Mammary epithelial cell (primary cell): ENCODE measurements around the gene BSPRY.

Experiments
- EZH2 ChIP-seq: IDR thresholded peaks from 2 replicates; pipeline ENCODE4 v1.6.1; 2012; ENCODE audit warnings: low read length, inconsistent platforms, borderline replicate concordance
- TF ChIP-seq, protein P1 (sequence below), 2 donors: IDR thresholded peaks in 1 of 2; conservative IDR thresholded peaks in 1 of 2; 2 replicates each; pipeline ENCODE4 v1.5.1; 2011 to 2012; ENCODE audit warnings: inconsistent platforms in 2 of 2, low read length in 2 of 2, mild to moderate bottlenecking in 2 of 2, control low read depth in 1 of 2, low read depth in 1 of 2; ENCODE audit not compliant: insufficient read depth in 1 of 2; ENCODE audit errors: extremely low read depth in 1 of 2

DNA sequence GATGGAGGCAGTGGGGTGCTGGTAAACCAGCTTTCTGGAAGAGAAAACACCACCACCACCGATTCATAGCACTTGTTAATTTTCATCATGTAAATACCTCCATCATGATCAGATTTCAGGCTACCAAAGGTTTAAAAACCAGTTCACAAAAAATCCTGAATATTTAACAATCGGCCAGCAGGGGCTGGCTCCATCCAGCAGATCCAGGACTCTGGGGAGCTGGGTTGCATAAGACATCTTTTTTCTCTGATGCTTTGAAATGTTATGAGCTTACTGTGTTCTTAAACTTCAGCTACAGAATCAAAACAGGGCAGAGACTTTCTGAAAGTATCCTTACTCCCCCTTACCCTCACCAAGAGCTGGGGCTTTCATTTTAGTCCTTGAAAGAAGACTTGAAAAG is 31.6 kb upstream of the BSPRY start:
- TF ChIP-seq, protein P1, sequence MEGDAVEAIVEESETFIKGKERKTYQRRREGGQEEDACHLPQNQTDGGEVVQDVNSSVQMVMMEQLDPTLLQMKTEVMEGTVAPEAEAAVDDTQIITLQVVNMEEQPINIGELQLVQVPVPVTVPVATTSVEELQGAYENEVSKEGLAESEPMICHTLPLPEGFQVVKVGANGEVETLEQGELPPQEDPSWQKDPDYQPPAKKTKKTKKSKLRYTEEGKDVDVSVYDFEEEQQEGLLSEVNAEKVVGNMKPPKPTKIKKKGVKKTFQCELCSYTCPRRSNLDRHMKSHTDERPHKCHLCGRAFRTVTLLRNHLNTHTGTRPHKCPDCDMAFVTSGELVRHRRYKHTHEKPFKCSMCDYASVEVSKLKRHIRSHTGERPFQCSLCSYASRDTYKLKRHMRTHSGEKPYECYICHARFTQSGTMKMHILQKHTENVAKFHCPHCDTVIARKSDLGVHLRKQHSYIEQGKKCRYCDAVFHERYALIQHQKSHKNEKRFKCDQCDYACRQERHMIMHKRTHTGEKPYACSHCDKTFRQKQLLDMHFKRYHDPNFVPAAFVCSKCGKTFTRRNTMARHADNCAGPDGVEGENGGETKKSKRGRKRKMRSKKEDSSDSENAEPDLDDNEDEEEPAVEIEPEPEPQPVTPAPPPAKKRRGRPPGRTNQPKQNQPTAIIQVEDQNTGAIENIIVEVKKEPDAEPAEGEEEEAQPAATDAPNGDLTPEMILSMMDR (conservative IDR thresholded peaks at IDR 0.05 in 1 of 2, IDR thresholded peaks at IDR 0.05 in 1 of 2; ENCODE audit: extremely low read depth in 1 of 2, insufficient read depth in 1 of 2, low read depth in 1 of 2, low read length in 2 of 2) = no peak
- TF ChIP-seq EZH2 = no peak
